GM19397 (cell line): ENCODE data around the gene C2orf72.
"Not testable (repeated sequence)": the region's sequence is repeated elsewhere in the genome, so short reads cannot be mapped to it uniquely, and the experiment has no call there.

Experiments used
- ATAC-seq: cut with Tn5 transposase; IDR thresholded peaks from one replicate; pipeline ENCODE4 v1.9.1; 2021; ENCODE audit warnings: mild to moderate bottlenecking, moderate library complexity; ENCODE audit not compliant: unreplicated experiment

Gene C2orf72

DNA sequence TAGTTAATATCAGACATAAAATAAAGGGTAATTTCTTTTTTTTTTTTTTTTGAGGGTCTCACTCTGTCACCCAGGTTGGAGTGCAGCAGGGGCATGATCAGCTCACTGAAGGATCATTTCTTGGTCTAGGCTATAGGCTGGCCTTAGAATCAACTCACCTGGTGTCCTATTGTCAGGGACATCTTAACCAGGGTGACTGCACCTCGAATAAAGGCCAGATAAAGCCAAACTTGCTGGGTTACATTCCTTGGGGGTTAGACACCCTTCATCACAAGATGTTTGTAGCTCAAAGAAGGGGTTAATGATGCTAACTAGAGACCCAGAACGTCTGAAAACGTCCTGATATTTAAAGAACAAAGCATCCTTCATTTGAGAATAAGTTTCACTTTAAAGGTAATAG lies 23.5 kb upstream of the C2orf72 start:
- no peak for ATAC-seq

DNA sequence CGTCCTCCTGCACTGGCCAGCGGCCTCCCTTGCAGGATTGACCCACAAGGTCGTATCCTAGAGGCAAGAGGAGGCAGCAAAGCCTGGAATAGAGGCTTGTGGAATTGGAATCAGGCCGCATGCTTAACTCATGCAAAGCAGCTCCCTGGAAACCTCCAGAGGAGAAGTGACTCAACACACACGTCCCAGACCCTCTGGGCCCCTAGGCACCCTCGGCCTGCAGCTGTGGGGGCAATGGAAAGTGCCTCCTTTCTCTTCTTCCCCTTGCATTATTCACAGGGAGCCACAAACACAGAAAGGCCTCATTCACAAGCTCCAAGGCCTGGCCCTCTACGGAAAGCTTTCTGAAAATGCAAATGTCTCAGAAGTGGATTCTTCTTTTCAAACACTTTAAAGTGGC lies 21.8 kb upstream of the C2orf72 start:
- no peak for ATAC-seq

DNA sequence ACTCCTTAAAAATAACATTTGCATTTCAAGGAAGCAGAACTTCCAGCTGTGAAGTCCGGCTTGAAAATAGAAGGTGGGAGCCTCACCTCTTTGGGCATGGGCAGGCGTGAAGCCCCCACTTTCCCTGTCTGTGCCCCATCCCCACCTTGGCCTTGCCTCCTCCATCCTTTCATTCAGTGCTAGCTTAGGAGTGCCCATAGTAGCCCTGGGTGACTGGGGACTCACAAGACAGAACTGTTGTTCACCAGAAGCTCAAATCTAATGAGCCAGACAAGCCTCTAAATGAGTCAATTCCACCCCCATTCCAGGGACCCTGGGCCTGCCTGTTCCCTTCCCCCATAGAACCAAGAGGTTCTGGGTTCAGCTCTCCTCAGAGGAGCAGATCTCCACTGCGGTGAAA lies 21.4 kb upstream of the C2orf72 start:
- no peak for ATAC-seq

DNA sequence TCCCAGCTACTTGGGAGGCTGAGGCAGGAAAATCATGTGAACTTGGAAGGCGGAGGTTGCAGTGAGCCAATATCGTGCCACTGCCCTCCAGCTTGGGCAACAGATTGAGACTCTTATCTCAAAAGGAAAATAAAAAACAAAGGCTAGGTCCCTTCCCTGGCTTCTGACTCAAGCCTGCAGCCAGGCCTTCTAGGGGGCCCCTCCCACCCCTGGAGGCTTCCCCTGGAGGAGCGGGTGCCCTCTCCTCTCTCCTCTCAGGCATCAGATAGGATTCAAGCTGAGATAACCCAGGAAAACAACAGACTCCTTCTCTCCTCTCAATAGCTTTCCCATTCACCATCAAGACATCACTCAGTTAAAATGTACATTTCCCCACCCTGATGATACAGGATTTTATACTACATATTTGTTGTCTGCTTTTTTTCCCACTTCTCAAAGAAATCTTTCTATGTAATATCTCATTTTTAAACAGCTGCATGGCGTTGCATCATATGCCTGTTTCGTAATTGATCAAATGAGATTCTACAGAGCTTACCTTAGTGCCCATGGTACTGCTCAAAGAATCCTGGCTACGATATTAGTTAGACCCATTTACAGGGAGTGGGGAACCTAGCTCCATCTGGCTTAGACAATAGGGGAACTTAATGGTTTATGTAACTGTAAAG lies 20.6 kb upstream of the C2orf72 start:
- no peak for ATAC-seq

DNA sequence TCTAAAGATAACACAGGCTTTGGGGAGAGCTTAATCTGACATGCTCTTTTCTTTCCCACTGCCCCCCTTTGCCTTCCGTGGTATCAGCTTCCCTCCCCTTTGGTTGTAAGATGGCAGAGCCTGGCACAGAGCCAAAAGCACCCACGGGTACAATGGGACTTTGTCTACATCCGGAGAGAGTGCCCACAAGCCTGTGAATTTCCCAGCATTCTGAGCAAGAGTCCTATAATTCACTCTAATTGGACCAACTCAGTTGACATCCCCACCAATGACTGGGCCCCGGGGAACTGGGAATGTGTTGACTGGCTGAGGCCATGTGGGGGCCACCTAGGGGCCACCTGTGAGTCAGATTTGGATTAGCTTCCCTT lies 20.1 kb upstream of the C2orf72 start:
- ATAC-seq, result no peak

DNA sequence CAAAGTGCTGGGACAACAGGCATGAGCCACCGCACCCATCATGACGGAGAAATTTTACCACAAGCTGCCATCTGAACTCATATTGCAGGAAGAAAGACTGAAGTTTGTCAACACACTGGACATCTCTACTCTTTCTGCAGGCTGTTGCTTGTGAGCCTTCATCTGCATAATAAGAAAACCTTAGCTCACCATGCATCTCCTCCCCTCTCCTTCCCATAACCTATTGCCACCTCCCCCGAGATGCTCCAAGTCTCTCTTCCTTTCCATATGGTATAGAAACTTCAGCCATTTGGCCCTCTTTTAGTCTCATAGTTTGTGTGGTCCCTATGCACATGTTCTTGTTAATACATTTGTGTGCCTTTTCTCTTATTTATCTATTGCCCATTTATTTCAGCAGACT lies 19.1 kb upstream of the C2orf72 start:
- ATAC-seq, result no peak

DNA sequence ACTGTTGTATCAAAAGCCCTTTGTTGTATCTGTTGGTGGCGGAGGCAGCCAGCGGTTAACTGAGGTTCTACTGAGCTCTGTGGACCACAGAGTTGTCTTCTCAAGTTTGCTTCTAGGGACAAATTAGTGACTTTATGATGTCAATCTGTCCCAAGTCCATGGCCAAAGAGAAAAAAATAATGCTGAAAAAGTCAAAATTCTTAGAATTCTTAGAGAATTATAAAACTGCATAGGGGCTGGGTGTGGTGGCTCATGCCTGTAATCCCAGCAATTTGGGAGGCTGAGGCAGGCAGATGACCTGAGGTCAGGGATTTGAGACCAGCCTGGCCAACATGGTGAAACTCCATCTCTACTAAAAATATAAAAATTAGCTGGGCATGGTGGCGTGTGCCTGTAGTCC lies 12.3 kb upstream of the C2orf72 start:
- not testable (repeated sequence) for ATAC-seq

DNA sequence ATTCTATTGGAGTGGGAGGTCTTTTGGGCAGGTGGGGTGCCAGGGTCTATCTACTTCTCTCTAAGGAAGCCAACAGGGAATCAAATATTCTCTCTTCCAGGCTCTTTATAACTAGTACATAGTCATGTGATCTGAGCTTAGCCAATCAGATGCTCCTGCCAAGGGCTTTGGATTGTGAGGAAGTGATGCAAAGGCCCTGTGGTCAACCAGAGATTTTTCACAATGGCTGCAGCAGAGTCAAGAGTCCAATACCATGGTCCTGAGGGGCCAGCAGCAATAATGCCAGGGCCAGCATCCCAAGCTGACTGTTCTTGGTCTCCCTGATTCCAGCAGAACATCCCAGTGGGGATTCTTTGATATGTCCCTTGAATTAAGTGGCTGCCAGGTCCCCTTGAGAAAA lies 8.4 kb upstream of the C2orf72 start:
- no peak for ATAC-seq

DNA sequence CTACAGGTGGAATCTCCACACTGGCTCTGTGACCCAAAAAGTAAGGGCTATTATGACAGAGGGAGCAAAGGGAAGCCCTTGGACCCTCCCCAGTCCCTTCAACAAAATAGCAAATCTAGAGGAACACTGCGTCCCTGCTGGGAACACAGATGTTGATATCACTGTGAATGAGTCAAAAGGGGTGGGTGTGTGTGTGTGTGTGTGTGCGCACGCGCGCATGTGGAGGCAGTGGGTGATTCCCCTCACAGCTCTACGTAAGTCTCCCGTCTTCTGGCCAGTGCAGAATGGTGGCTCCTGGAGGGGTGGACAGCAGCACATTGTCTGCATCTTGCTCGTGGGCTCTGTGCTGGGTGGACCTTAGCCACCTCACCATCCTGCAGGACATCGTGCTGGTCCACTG lies 7.8 kb upstream of the C2orf72 start:
- ATAC-seq, result no peak

DNA sequence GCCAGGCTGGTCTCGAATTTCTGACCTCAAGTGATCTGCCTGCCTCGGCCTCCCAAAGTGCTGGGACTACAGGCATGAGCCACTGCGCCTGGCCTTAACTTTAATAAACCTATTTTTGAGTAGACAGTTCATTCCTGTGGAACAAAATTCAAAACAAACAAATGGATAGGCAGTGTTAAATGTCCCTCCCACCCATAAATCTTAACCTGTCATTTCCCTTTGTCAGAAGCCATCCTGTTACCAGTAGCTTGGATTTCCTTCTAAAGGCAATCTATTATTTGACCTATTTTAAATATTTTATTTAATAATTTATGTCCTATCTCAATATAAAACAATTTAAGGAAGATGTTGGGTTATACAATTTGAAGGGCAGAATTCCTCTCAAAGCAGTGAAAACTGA lies 6.6 kb upstream of the C2orf72 start:
- no peak for ATAC-seq

DNA sequence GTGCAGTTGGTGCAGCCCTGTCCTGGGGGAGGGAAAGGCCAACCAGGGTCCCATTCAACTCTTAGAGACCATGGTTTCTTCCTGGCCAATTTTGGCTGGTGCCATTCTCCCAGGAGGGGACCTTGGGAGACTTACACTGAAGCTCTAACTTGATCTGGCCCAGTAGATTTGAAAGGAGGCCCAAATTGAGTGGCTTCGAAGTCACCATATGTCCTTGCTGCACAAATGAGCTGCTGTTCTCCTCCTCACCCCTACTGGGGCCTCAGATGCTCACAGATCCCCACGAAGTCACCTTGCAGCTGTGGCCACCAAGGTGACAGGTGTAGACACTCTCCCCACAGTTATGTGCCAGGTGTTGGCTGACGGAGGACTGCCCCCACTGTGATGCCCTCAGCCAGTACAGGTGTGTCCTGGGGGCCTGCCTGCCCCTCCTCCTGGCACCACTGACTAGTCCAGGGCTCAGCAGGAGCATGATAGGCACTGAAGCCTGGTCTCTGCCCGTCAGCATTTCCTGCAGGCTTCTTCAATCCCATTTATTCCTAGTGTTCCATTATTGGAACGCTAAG lies 4.7 kb upstream of the C2orf72 start:
- ATAC-seq, result no peak

DNA sequence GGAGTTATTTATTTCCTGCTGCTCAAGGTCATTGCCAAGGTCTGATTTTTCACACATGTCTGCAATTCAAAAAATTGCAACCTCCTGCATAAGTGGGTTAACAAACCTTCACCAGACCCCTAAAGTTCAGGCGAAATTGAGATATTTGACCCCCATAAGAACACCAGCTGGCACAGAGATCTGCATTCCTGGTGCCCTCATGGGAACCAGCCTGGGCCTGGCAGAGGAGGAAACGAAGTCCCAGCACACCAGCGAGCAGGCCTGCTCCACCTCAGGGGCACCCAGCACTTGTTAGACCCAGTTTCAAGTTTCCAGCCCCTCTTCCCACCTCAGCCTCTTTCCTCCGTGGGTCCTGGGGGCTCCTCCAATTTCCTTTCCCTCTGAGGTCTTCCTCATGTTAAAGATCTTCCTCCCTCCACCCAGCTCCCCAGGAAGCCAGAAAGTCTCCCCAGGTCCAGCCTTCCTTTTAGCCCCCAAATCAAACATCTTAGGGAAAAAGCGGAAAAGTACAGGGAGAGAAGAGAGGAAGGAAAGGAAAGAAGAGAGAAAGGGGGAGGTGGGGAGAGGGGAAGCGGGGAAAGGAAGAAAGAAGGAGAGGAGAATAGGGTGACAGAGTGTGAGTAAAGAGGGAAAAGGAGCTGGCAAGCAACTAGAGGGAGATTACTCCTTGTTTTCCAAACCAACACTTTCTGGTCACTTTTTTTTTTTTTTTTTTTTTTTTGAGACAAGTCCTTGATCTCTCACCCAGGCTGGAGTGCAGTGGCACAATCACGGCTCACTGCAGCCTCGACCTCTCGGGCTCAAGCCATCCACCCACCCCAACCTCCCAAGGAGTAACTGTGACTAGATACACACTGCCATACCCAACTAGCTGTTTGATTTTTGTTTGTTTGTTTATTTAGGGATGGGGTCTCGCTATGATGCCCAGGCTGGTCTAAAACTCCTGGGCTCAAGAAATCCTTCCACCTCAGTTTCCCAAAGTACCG lies 3.9 kb upstream of the C2orf72 start:
- no peak for ATAC-seq

DNA sequence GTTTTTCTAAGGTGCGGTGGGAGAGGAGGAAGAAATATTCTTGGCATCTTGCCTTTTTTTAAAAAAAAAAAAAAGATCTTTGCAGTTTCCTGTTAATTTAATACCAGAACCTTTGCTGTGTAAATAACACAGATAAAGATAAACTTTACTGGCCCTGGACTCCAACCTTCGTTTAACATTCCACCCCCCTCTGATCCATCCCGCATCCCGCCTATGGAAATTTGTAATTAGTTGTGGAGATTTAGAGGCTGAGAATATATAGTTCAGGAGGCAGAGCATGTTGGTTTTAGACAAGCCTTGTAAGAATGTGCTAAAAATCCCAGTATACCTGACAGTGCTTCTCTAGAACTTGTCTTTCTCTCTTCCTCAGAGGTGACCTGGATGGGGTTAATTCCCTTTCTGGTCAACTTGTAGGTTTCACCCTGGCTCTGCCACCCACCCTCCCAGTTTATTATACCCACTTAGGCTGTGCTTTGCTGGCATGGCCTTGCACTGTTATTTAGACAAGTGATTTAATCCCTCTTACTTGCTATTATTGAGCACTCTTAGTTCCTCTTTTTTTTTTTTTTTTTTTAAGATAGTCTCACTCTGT lies 2.9 kb upstream of the C2orf72 start:
- no peak for ATAC-seq

DNA sequence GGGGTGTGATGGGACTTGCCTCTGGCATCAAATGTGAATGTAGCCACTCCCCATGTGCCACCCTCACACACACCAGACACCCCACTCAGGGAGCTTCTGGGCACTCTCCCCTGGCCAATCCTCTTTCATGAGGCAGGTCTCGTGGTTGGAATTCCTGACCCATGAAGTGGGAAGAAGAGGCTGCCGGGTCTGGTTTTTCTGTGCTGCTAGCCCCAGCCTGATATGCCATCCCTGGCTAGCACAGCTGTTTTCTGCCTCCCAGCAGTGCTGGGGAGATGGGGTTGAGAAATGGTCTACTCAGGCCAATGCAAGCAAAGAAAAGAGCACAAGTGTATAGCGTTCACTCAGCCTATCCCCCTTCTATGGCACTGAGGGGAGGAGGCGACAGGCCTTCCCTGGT lies 1.2 kb upstream of the C2orf72 start:
- no peak for ATAC-seq

DNA sequence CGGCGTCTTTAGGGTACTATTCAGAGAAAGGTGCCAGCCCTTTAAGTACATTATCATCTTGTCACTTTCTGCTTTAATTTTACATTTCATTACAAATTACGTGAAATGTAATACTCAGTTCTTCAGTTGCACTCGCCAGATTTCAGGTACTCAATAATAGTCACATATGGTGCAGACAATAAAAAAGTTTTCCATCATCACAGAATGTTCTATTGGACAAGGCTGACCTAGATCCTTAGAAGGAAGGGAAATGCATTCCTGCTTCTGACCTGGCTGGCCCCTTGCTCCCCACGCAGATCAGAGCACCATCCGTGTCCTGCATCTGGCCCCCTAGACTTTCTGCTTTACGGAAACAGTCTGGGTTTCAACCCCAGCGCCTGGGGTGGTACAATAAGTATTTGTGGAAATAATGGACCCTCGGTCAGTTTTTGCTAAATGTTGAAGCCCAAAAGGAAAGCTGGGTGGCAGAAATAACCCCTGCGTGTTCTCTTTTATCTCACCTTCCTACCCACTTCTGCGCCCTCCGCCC lies 681 bp upstream of the C2orf72 start:
- no peak for ATAC-seq

DNA sequence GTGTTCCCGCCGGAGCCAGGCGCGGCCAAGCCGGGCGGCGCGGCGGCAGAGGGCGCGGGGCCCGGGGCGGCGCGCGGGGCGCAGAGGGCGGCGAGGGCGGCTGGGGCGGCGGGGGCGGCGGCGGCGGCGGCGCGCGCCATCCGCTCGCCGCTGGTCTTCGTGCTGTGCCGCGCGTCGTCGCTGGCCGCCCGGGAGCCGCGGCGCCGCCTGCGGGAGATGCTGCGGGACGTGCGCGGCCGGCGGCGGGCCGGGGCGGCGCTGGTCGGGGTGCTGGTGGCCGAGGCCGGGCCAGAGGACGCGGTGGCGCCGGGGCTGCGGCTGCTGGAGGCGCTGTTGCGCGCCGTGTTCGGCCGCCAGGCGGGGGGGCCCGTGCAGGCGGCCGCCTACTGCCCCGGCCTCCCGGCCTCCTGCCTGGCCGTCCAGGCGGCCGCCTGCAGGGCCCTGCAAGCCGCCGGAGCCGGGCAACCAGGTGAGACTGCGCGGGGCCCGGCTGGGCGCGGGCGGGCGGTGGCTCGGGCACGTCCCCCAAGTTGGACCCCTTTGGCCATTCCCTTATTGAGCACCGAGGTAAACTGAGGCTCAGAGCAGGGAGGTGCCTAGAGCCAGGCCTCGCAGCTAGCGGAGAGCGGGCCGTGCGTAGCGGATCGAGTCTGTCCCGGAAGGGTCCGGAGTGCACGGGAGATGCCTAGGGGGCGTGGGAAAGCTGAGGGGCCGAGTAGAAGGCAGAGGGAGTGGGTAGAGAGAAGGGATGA lies 584 bp downstream of the C2orf72 start:
- ATAC-seq, result no peak

DNA sequence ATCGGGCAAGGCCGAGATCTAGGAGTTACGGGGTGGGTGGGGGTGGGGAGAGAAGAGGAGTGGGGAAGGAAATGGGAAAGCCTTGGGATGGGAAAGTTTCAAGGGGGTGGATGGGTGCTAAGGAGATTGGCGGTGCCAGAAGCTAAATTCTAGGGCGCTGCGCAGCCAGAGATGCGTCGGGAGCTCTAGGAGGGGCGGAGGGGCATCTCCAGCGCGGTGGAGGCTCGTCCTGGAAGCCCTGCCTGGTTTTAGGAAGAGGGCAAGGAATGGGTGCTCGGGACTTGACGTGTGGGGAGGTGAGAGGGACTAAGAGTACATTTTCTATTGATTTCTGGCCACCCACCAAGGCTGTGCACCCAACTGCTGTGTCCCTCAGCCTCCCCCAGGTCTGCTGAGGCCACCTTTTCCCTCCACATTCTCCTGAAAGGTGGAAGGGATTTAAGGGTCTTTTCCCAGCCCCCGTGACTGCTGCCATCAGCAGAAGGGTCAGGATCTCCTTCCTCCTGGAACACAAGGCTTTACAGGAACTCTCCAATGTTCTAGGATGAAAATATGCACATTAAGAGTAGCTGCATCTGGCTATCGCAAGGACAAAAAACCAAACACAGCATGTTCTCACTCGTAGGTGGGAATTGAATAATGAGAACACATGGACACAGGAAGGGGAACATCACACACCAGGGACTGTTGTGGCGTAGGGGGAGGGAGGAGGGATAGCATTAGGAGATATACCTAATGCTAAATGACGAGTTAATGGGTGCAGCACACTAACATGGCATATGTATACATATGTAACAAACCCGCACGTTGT lies 1.4 kb downstream of the C2orf72 start:
- ATAC-seq, result no peak

DNA sequence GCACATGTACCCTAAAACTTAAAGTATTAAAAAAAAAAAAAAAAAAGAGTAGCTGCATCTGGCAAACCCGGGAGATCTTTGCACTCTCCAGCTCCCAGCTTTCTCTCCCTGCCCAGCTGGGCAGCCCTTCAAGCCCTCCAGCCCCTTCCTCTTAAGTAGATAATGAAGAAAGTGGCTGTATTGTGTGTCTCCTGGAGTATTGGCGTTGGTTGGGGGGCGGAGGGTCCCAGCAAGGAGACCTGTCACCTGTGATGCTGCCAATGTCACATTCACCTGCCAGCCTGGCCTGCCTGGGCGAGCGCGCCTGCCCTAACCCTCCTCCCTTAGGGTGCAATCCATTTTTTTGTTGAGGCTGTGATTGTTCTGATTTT lies 2.0 kb downstream of the C2orf72 start:
- ATAC-seq, result no peak

DNA sequence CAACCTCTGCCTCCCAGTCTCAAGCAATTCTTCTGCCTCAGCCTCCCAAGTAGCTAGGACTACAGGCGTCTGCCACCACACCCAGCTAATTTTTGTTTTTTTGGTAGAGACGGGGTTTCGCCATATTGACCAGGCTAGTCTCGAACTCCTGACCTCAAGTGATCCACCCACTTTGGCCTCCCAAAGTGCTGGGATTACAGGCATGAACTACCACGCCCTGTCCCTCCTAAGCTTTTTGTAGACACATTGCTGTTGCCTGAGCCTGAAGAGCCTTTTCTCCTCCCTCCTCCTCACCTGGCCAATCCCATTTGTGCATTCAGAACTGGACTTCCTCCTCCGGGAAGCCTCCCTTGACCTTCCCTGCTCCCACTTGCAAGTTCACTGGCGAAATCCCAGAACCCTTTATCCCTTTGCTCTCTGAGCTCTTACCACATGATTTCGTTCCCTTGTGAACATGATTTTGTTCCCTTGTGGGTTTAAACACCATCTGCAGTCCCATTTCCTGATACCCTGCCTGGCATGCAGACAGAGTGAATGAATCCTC lies 2.6 kb downstream of the C2orf72 start:
- ATAC-seq, result no peak
